SK-N-MC (cell line): ENCODE data around the gene APOBEC3H.

Experiments
- DNase-seq: peaks from one replicate; pipeline ENCODE4 v3.0.0-alpha.2; 2011; ENCODE audit warnings: low read depth, low spot score
- H3K27ac ChIP-seq: fragments of 200-600 bp; sonication (generic); 2 replicates; pipeline ENCODE4 v1.5.1; 2016; ENCODE audit warnings: mixed run types
- H3K36me3 ChIP-seq: fragments of 200-600 bp; sonication (generic); 2 replicates; pipeline ENCODE4 v1.6.1; 2017; ENCODE audit warnings: antibody characterized with exemption, low read length, mixed read lengths; ENCODE audit not compliant: insufficient read depth
- H3K4me3 ChIP-seq: fragments of 200-600 bp; sonication (generic); 2 replicates; pipeline ENCODE4 v1.5.1; 2016
- H3K9ac ChIP-seq: fragments of 200-600 bp; sonication (generic); 2 replicates; pipeline ENCODE4 v1.8.0; 2017; ENCODE audit warnings: mixed run types, mixed read lengths; ENCODE audit not compliant: insufficient read length
- H3K9me3 ChIP-seq: fragments of 200-600 bp; sonication (generic); 2 replicates; pipeline ENCODE4 v1.6.1; 2017; ENCODE audit warnings: low read depth, mild to moderate bottlenecking, antibody characterized with exemption, low read length, moderate library complexity, mixed read lengths
- EZH2 ChIP-seq: fragments of 200-600 bp; sonication (generic); IDR thresholded peaks from one replicate; pipeline ENCODE4 v1.6.1; 2017; ENCODE audit warnings: antibody characterized with exemption
- FOXP2 ChIP-seq: optimal IDR thresholded peaks from 2 replicates; pipeline ENCODE3; 2011; ENCODE audit warnings: mild to moderate bottlenecking, moderate library complexity; ENCODE audit not compliant: insufficient read depth; ENCODE audit errors: extremely low read length, control extremely low read depth
- POLR2AphosphoS5 ChIP-seq: IDR thresholded peaks from 2 replicates; pipeline ENCODE4 v1.6.1; 2012; ENCODE audit warnings: mild to moderate bottlenecking, low read depth, low read length, borderline replicate concordance

APOBEC3H gene

GRCh38 chr22:39152511-39153219, 55.6 kb downstream of the APOBEC3H start, which contains the start of gene CBX7:
Gene CBX7 (minus strand): TSS chr22:39152680. CDS start chr22:39152444, 236 bp downstream.
- Histone ChIP-seq H3K9ac (peak within 1 kb of the TSS; percentile 76), H3K4me3 (peak within 1 kb of the TSS; percentile 89), H3K9me3 (no peaks in the 10 kb centered on the region), H3K36me3 (no peaks in the 10 kb centered on the region), H3K27ac (no peak within 1 kb of the TSS)
- no peak for DNase-seq
- no peak; the same call in 1 of the 2 replicates for TF ChIP-seq POLR2AphosphoS5
- TF ChIP-seq FOXP2: peak; percentile 5

GRCh38 chr22:39153220-39153717, 56.2 kb downstream of the APOBEC3H start:
- Histone ChIP-seq H3K36me3 (no peaks in the 10 kb centered on the region), H3K4me3 (peak overlapping the region; percentile 89), H3K27ac (no peak overlapping the region), H3K9ac (peak overlapping the region; percentile 76), H3K9me3 (no peaks in the 10 kb centered on the region)
- no peak for TF ChIP-seq POLR2AphosphoS5
- TF ChIP-seq FOXP2: no peak
- TF ChIP-seq EZH2: no peak
- no peak for DNase-seq
